Measurements from ENCODE around the gene TPPP3. TPM values are rescaled to one million over a fixed set of nuclear protein-coding genes. Genes with fewer than 3 reads are reported as not detected.
"Not testable (repeated sequence)": the region's sequence is repeated elsewhere in the genome, so short reads cannot be mapped to it uniquely, and the experiment has no call there.

The TPPP3 gene
- total RNA-seq, 4 donors from 2014 or later: 2.2 to 31.9 (median 7.1) TPM

DNA sequence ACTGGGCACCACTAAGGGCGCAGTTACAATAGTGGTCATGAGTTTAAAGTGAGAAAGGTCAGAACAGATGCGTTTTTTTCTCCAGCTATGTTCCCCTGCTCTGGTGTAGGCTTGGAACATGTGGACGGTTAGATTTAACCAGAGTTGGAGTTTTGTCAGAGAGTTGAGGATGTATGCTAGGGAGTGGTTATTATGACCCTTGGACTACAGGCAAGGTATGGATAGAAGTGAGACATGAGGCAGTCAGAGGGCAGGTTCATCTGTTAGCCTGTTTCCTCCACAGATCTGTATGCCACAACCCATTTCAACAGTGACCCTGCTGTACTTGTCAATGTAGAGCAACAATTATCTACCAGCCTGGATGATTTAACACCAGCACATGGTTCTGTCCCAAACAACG is 22.6 kb downstream of the TPPP3 start:
- no peaks in the 10 kb centered on the region for H3K36me3 ChIP-seq
- no peaks in the 10 kb centered on the region for H3K9me3 ChIP-seq
- TF ChIP-seq, protein P1, sequence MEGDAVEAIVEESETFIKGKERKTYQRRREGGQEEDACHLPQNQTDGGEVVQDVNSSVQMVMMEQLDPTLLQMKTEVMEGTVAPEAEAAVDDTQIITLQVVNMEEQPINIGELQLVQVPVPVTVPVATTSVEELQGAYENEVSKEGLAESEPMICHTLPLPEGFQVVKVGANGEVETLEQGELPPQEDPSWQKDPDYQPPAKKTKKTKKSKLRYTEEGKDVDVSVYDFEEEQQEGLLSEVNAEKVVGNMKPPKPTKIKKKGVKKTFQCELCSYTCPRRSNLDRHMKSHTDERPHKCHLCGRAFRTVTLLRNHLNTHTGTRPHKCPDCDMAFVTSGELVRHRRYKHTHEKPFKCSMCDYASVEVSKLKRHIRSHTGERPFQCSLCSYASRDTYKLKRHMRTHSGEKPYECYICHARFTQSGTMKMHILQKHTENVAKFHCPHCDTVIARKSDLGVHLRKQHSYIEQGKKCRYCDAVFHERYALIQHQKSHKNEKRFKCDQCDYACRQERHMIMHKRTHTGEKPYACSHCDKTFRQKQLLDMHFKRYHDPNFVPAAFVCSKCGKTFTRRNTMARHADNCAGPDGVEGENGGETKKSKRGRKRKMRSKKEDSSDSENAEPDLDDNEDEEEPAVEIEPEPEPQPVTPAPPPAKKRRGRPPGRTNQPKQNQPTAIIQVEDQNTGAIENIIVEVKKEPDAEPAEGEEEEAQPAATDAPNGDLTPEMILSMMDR (IDR thresholded peaks at IDR 0.05 in 4 of 5, conservative IDR thresholded peaks at IDR 0.05 in 1 of 5): no peak
- no peak for TF ChIP-seq POLR2A (IDR thresholded peaks at IDR 0.05)
- in situ Hi-C loops (cut with MboI; ENCODE audit: low sequenced_read_pairs in 4 of 4): no loop called here
- intact Hi-C loops (cut with DNase I; ENCODE audit: low total_unique reads): no loop called here
- ATAC-seq (no peak), DNase-seq (no peak)
- no peak overlapping the region for H3K27ac ChIP-seq
- no peaks in the 10 kb centered on the region for H3K27me3 ChIP-seq
- peaks cover 0 to 3% of the 10 kb centered on the region in 2 donors for H3K4me1 ChIP-seq
- H3K4me3 ChIP-seq: no peak overlapping the region

DNA sequence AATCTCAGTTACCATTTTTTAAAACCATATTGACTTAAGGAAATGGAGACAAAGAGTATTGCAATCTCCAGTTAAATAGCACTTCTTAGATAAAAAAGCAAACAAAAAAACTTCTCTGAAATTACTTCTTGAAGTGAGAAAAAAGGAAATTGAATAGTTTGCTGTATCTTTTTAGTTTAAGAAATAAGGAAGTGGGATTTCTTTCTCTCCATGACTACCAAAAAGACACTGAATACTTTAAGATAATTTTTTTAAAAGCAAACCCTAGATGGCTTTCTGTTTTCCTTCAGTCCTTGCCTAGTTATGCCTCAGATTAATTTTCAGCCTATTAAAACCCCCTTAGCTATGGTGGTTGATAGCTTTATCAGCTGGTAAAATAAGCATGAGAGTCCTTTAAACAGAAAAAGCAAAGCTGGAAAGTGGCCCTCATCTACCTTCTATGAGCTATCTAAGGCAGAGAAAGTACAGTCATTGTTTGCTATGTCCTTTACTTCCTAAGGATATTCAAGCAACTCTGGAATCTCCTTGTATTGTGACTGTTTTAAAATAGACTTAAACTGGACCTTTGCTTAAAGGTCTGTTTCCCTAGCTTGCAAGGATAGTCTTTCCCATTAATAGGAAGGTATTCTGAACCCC is 28.6 kb downstream of the TPPP3 start:
- ATAC-seq: no peak
- no peak overlapping the region for H3K4me3 ChIP-seq
- H3K4me1 ChIP-seq: no peaks in the 10 kb centered on the region
- no peaks in the 10 kb centered on the region for H3K36me3 ChIP-seq
- no peaks in the 10 kb centered on the region for H3K27me3 ChIP-seq
- intact Hi-C loops (cut with DNase I; ENCODE audit: low total_unique reads): no loop called here
- no peak for TF ChIP-seq POLR2A (IDR thresholded peaks at IDR 0.05)
- TF ChIP-seq, protein P1 (IDR thresholded peaks at IDR 0.05 in 4 of 5, conservative IDR thresholded peaks at IDR 0.05 in 1 of 5): no peak
- no peaks in the 10 kb centered on the region for H3K9me3 ChIP-seq
- in situ Hi-C loops (cut with MboI; ENCODE audit: low sequenced_read_pairs in 4 of 4): no loop called here
- DNase-seq: no peak
- H3K27ac ChIP-seq: peak overlapping the region in 1 of 4 donors; percentile 26

DNA sequence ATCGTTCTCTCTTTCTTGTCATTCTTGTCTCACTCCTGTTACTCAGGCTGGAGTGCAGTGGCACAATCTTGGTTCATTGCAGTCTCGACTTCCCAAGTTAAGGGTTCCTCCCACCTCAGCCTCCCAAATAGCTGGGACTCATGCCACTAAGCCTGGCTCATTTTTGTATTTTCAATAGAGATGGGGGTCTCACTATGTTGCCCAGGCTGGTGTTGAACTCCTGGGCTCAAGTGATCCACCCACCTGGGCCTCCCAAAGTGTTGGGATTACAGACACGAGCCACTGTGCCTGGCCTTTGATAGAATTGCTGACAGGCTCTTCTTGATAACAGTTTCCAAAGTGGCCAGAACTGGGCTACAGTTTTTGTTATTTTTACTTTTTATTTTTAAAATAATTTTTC is 32.3 kb downstream of the TPPP3 start:
- no peak for ATAC-seq
- no peaks in the 10 kb centered on the region for H3K36me3 ChIP-seq
- no peak overlapping the region for H3K27ac ChIP-seq
- no peak for DNase-seq
- no peak overlapping the region for H3K4me3 ChIP-seq
- H3K27me3 ChIP-seq: no peaks in the 10 kb centered on the region
- intact Hi-C loops (cut with DNase I; ENCODE audit: low total_unique reads) (no loop called here), in situ Hi-C loops (cut with MboI; ENCODE audit: low sequenced_read_pairs in 4 of 4) (no loop called here)
- TF ChIP-seq POLR2A (IDR thresholded peaks at IDR 0.05): no peak
- TF ChIP-seq, protein P1 (IDR thresholded peaks at IDR 0.05 in 4 of 5, conservative IDR thresholded peaks at IDR 0.05 in 1 of 5): no peak
- H3K4me1 ChIP-seq: peaks cover 0 to 4% of the 10 kb centered on the region in 2 donors
- H3K9me3 ChIP-seq: no peaks in the 10 kb centered on the region

DNA sequence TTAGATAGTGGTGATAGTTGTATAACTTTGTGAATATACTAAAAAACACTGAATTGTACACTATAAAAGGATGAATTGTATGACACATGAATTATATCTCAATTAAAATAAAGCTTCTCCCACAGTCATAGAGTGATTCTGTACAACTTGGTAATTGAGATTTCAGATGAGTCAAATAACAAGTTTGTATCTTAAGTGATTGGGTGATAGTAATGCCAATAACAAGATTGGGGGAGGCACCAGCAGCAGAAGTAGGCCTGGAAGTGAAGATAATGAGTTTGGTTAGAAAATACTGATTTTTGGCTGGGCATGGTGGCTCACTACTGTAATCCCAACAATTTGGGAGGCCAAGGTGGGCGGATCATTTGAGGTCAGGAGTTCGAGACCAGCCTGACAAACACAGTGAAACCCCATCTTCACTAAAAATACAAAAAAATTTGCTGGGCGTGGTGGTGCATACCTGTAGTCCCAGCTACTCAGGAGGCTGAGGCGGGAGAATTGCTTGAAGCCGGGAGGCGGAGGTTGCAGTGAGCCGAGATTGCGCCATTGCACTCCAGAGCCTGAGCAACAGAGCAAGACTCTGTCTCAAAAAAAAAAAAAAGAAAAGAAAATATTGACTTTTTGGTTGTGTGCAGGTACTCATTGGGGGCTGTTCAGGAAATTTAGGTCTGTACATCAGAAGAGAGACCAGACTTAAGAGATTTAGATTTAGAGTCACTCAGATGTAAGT is 33.6 kb downstream of the TPPP3 start:
- intact Hi-C loops (cut with DNase I; ENCODE audit: low total_unique reads); in situ Hi-C loops (cut with MboI; ENCODE audit: low sequenced_read_pairs in 4 of 4); H3K4me3 ChIP-seq; H3K27me3 ChIP-seq; ATAC-seq; H3K9me3 ChIP-seq; DNase-seq; H3K36me3 ChIP-seq; H3K4me1 ChIP-seq; H3K27ac ChIP-seq: not testable (repeated sequence)

DNA sequence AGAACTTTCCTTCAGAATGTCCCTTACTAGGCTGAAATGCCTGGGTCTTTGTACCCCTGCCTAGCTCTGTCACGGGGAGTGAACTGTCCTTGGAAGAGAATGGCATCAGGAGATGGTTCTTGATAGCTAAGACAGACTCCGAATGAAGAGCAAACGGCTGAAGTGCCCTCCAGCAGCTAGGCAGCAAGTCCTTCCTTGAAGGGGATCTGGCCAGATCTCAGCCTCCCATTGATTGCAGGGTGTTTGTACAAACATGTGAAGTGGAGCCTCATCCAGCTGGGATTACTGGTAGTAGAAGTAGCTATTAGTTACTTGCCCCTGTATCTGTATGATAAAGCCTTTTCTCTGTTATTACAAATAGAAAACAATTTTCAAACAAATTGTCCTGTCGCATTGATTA is 35.7 kb downstream of the TPPP3 start:
- Histone ChIP-seq H3K27ac (no peak overlapping the region), H3K4me1 (peaks cover 0 to 4% of the 10 kb centered on the region in 2 donors), H3K4me3 (no peak overlapping the region), H3K36me3 (no peaks in the 10 kb centered on the region), H3K9me3 (no peaks in the 10 kb centered on the region), H3K27me3 (no peaks in the 10 kb centered on the region)
- no peak for ATAC-seq
- no peak for TF ChIP-seq POLR2A (IDR thresholded peaks at IDR 0.05)
- TF ChIP-seq, protein P1 (IDR thresholded peaks at IDR 0.05 in 4 of 5, conservative IDR thresholded peaks at IDR 0.05 in 1 of 5): no peak
- in situ Hi-C loops (cut with MboI; ENCODE audit: low sequenced_read_pairs in 4 of 4) (no loop called here), intact Hi-C loops (cut with DNase I; ENCODE audit: low total_unique reads) (no loop called here)
- no peak for DNase-seq

Data from gastrocnemius medialis (tissue), 4 donors.